ENCODE data around the gene C1orf50. TPM values are rescaled to one million over a fixed set of nuclear protein-coding genes. Genes with fewer than 3 reads are reported as not detected.

C1orf50 gene
- total and polyA plus RNA-seq, 8 donors, result 1.6 to 3.5 (median 2.6) TPM

DNA sequence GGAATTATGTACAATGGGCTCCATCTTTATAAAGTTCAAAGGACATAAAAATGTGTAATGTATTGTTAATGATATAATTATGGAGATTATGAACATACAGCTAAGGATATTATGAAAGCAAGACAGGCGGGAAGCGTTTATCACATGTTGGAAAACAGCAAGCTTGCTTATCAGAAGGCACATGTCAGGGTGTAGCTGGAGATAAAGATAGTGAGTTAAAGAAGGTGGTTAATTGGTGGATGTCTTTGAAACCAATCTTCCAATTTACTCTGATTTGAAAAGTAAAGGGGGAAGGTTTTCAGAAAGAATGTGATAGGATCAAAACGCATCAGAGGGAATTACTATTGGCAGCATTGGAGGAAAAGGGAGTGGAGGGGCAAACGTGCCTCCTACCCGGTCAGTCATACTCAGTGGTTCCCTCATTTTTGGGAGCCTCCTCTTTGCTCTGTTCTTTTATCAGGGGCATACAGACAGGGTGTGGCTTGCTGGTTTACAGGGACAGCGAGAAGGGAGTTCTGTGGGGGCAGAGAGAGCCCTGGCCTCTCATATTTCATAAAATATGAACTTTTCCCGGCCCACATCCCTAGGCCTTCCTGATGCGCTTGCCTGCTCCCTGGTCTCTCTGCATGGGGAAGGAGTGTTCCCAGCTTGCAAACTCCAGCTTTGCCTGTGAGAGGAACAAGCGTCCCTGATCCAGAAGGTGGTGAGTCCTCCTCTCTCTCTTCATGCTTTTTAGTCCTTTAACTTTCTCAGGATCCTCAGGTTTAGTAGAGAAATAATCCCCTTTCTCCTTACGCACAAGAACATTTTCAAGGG lies 58.2 kb downstream of the C1orf50 start:
- Histone ChIP-seq H3K27ac (no peak overlapping the region), H3K9me3 (no peaks in the 10 kb centered on the region), H3K4me3 (no peak overlapping the region), H3K27me3 (no peaks in the 10 kb centered on the region), H3K4me1 (peaks cover 0 to 8% (median 0%) of the 10 kb centered on the region in 3 donors), H3K36me3 (no peaks in the 10 kb centered on the region)
- DNase-seq (no peak), ATAC-seq (no peak), FAIRE-seq (no peak)
- TF ChIP-seq, protein P1, sequence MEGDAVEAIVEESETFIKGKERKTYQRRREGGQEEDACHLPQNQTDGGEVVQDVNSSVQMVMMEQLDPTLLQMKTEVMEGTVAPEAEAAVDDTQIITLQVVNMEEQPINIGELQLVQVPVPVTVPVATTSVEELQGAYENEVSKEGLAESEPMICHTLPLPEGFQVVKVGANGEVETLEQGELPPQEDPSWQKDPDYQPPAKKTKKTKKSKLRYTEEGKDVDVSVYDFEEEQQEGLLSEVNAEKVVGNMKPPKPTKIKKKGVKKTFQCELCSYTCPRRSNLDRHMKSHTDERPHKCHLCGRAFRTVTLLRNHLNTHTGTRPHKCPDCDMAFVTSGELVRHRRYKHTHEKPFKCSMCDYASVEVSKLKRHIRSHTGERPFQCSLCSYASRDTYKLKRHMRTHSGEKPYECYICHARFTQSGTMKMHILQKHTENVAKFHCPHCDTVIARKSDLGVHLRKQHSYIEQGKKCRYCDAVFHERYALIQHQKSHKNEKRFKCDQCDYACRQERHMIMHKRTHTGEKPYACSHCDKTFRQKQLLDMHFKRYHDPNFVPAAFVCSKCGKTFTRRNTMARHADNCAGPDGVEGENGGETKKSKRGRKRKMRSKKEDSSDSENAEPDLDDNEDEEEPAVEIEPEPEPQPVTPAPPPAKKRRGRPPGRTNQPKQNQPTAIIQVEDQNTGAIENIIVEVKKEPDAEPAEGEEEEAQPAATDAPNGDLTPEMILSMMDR (IDR thresholded peaks at IDR 0.05), result no peak
- WGBS, 2 donors, result 80 to 88% methylated on average over 10 of the region's 10 CpGs
- intact Hi-C loops (cut with DNase I), result no loop called here

Other genes starting within 250 kb of the C1orf50 start
- gene PPIH, start 108.8 kb upstream of the C1orf50 start, total RNA-seq, result 10 to 100 TPM in 3 of 6 donors, 1 to 10 TPM in 3; 7.6 to 12.1 (median 9.1) TPM
- 10 to 100 TPM; 13.4 to 22.4 TPM for gene PPIH, start 108.8 kb upstream of the C1orf50 start, polyA plus RNA-seq
- gene YBX1, start 84.8 kb upstream of the C1orf50 start, total RNA-seq, result 100 to 1,000 TPM in 5 of 6 donors, 10 to 100 TPM in 1; 97.4 to 240 (median 207) TPM
- gene YBX1, start 84.8 kb upstream of the C1orf50 start, polyA plus RNA-seq, result 100 to 1,000 TPM; 164 to 193 TPM
- gene CLDN19, start 27.0 kb upstream of the C1orf50 start, total RNA-seq, result not detected
- under 1 TPM in 1 of 2 donors, not detected in 1; 0.04 TPM for gene CLDN19, start 27.0 kb upstream of the C1orf50 start, polyA plus RNA-seq
- gene P3H1, start 221 bp upstream of the C1orf50 start, total RNA-seq, result 10 to 100 TPM in 4 of 6 donors, 1 to 10 TPM in 2; 6.8 to 26.2 (median 11.8) TPM
- 10 to 100 TPM; 27.0 to 37.0 TPM for gene P3H1, start 221 bp upstream of the C1orf50 start, polyA plus RNA-seq
- gene TMEM269, start 17.7 kb downstream of the C1orf50 start, total RNA-seq, result under 1 TPM in 3 of 6 donors, not detected in 3; 0.18 to 0.35 (median 0.23) TPM
- gene TMEM269, start 17.7 kb downstream of the C1orf50 start, polyA plus RNA-seq, result under 1 TPM in 1 of 2 donors, not detected in 1; 0.04 TPM
- 10 to 100 TPM in 1 of 6 donors, 1 to 10 TPM in 5; 7.0 to 11.2 (median 8.5) TPM for gene ERMAP, start 49.9 kb downstream of the C1orf50 start, total RNA-seq
- gene ERMAP, start 49.9 kb downstream of the C1orf50 start, polyA plus RNA-seq, result 1 to 10 TPM; 4.8 to 9.2 TPM
- gene SVBP, start 50.1 kb downstream of the C1orf50 start, total RNA-seq, result 1 to 10 TPM; 3.2 to 9.7 (median 5.1) TPM
- gene SVBP, start 50.1 kb downstream of the C1orf50 start, polyA plus RNA-seq, result 10 to 100 TPM; 12.3 to 25.5 TPM
- 1 to 10 TPM; 2.9 to 6.5 (median 4.4) TPM for gene ZNF691, start 79.4 kb downstream of the C1orf50 start, total RNA-seq
- gene ZNF691, start 79.4 kb downstream of the C1orf50 start, polyA plus RNA-seq, result 10 to 100 TPM in 1 of 2 donors, 1 to 10 TPM in 1; 7.8 to 11.0 TPM
- 10 to 100 TPM in 1 of 6 donors, 1 to 10 TPM in 5; 1.6 to 10.9 (median 6.8) TPM for gene SLC2A1, start 191.6 kb downstream of the C1orf50 start, total RNA-seq
- gene SLC2A1, start 191.6 kb downstream of the C1orf50 start, polyA plus RNA-seq, result 1 to 10 TPM; 3.0 to 9.2 TPM

All from pancreas (tissue), 10 donors.